ENCODE measurements around the gene C10orf88. TPM values are rescaled to one million over a fixed set of nuclear protein-coding genes. Genes with fewer than 3 reads are reported as not detected.
A peak's percentile ranks its signal among the peaks of the same experiment; 100 is the strongest.

The C10orf88 gene, protein sequence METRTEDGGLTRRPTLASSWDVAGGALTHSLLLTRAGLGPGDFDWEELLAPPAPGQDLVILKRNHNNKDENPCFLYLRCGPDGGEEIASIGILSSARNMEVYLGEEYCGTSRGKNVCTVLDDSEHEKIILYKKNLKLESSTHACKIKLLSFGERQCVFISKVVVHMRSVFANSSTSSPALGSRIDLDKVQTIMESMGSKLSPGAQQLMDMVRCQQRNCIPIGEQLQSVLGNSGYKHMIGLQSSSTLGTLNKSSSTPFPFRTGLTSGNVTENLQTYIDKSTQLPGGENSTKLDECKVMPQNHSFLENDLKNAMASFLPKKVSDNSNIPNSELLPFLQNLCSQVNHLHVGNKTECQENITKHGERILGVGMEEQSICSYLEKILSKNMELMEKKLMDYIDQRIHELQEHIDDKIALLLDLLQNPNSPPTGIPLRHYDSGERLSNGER
- total RNA-seq (2016; rRNA removed; fragmentation: Illumina TruSeq; extraction: Trizol), result 11.8 and 13.4 TPM in 2 replicates
- total RNA-seq (2016; cell fraction: cytosol; rRNA removed; fragmentation: Illumina TruSeq; extraction: Trizol; ENCODE audit: low read depth), result 2.0 and 2.5 TPM in 2 replicates
- 12.1 and 15.6 TPM in 2 replicates for total RNA-seq (2016; cell fraction: insoluble cytoplasmic fraction; rRNA removed; fragmentation: Illumina TruSeq; extraction: Trizol)
- 3.4 and 5.7 TPM in 2 replicates for total RNA-seq (2016; cell fraction: membrane; rRNA removed; fragmentation: Illumina TruSeq; extraction: Trizol)
- 11.3 and 14.0 TPM in 2 replicates for total RNA-seq (2016; cell fraction: nucleus; rRNA removed; fragmentation: Illumina TruSeq; extraction: Trizol)
- polyA plus RNA-seq (2011; rRNA removed), result 4.2 and 4.6 TPM in 2 replicates
- polyA plus RNA-seq (2011; cell fraction: cytosol; rRNA removed), result 1.3 and 2.2 TPM in 2 replicates
- 2.0 and 3.8 TPM in 2 replicates for polyA plus RNA-seq (2011; cell fraction: nucleus; rRNA removed)
- 7.5 and 9.2 TPM in 2 replicates for polyA plus RNA-seq (2012)
- polyA plus RNA-seq (2016; cell fraction: cytosol; fragmentation: Illumina TruSeq; extraction: Trizol; ENCODE audit: low read depth), result 1.0 and 1.2 TPM in 2 replicates
- polyA plus RNA-seq (2016; cell fraction: insoluble cytoplasmic fraction; fragmentation: Illumina TruSeq; extraction: Trizol; ENCODE audit: low read depth), result 13.4 and 13.5 TPM in 2 replicates
- 1.5 and 2.2 TPM in 2 replicates for polyA plus RNA-seq (2016; cell fraction: membrane; fragmentation: Illumina TruSeq; extraction: Trizol; ENCODE audit: low read depth)
- polyA plus RNA-seq (2016; cell fraction: nucleus; fragmentation: Illumina TruSeq; extraction: Trizol; ENCODE audit: insufficient read depth, low read depth), result 20.3 and 21.5 TPM in 2 replicates
- 1.4 and 2.6 TPM in 2 replicates for polyA minus RNA-seq (2011; rRNA and poly(A)+ RNA removed; ENCODE audit: low replicate concordance)
- polyA minus RNA-seq (2011; cell fraction: cytosol; rRNA and poly(A)+ RNA removed), result 6.1 and 8.5 TPM in 2 replicates
- polyA minus RNA-seq (2011; cell fraction: nucleus; rRNA and poly(A)+ RNA removed), result 12.0 and 14.7 TPM in 2 replicates
- percentile 81 among the genes with signal in this experiment for Bru-seq, nascent RNA
- BruChase-seq, experiment 1, labeled RNA remaining after a 6-hour chase, result percentile 72 among the genes with signal in this experiment
- percentile 77 among the genes with signal in this experiment for BruChase-seq, experiment 2, labeled RNA remaining after a 2-hour chase
- long read RNA-seq, experiment 1, transcript C10orf88-204 (6 exons, 2,482 nt), result major isoform, 5 of 10 reads
- long read RNA-seq, experiment 1, partial matches to known transcripts, result 2 of 10 reads
- long read RNA-seq, experiment 1, other reads (novel, unspliced or antisense), result 2 of 10 reads
- long read RNA-seq, experiment 2, partial matches to known transcripts, result 1 of 13 reads
- long read RNA-seq, experiment 2, other reads (novel, unspliced or antisense), result 10 of 13 reads

DNA sequence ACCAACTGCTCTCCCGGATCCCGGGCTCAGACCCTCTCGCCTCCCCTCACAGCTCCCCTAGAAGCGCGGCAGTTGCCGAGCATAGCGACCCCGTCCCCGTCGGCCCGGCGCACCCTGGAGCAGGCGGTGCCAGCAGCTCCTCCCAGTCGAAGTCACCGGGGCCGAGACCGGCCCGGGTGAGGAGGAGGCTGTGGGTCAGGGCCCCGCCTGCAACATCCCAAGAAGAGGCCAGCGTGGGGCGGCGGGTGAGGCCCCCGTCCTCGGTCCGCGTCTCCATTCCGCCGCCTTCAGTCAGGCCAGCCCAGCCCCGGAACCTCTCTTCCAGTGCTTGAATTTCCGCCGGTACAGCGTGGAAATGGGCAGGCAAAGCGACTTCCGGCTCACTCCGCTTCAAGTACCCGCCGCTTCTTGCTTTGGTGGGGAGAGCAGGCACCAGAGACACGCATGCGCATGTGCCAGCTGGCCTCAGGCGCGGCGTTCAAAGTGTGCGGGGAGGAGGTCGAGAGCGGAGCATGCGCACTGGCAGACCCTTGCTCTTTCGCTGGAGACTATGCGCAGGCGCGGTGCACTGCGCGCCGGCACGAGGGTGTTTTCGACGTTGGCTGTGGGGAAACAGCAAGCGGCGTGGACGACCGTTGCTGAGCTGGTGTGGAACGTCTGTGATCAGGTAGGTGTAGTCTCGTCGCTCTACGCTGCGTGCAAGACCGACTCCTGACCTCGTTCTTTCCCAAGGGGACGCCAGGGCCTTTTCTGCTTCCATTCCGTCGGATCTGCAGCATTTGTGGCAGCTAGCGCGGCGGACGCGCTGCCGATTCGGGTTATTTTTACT is at the start of gene C10orf88:
C10orf88 (minus strand) TSS at position 326 of the 829 bp plus-strand sequence; CDS start at position 277, 49 bp downstream.
- peak within 1 kb of the TSS; percentile 86 for H3K9ac ChIP-seq (ENCODE audit: insufficient read depth, low read depth, low read length)
- H3K4me2 ChIP-seq (ENCODE audit: low read depth, low read length), result peak within 1 kb of the TSS; percentile 87
- peaks cover 7% of the 10 kb centered on the region for H3K79me2 ChIP-seq (ENCODE audit: insufficient read depth, low read length)
- FAIRE-seq (peak; percentile 28), ATAC-seq (peak; percentile 99), DNase-seq (ENCODE audit: low spot score) (peak; percentile 96)
- no peaks in the 10 kb centered on the region for H3K36me3 ChIP-seq (replicated peaks in 1 of 2; ENCODE audit: control insufficient read depth in 1 of 2, insufficient read depth in 2 of 2, low read length in 2 of 2)
- ChIA-PET CTCF (ENCODE audit: low intra/inter-chr PET ratio, low total read pairs) (no interaction called here), POLR2A (interaction anchor here (0.6 to 1.4 kb wide), 6 partner anchors 26 to 1499 kb away, joined by 3 to 10 read pairs (median 4); partner anchors contain the start of genes ACADSB, BUB3, IKZF5 and PSTK)
- peak within 1 kb of the TSS; percentile 62 for H2AFZ ChIP-seq (ENCODE audit: low read length)
- no peaks in the 10 kb centered on the region for H4K20me1 ChIP-seq (ENCODE audit: insufficient read depth, low read length)
- H3K27ac ChIP-seq (ENCODE audit: extremely low read length, insufficient read depth, low read length), result peak within 1 kb of the TSS; percentile 81
- peaks cover 48% of the 10 kb centered on the region for H3K4me1 ChIP-seq (ENCODE audit: insufficient read depth, low read length)
- H3K9me3 ChIP-seq (ENCODE audit: low read length), result no peaks in the 10 kb centered on the region
- no peaks in the 10 kb centered on the region; a peak in 1 of 5 replicates for H3K27me3 ChIP-seq (ENCODE audit: control insufficient read depth in 1 of 2, insufficient read depth in 2 of 2, low read length in 2 of 2)
- intact Hi-C loops (cut with micrococcal nuclease; ENCODE audit: unreplicated experiment) (no loop called here), in situ Hi-C loops (cut with HindIII; ENCODE audit: extremely low pct_ligation_motif_present, low pct_unique_long_range_greater_than_20kb) (no loop called here)
- WGBS (ENCODE audit: low lambda C conversion rate), result 30% methylated on average over 49 of the region's 77 CpGs
- peak within 1 kb of the TSS; percentile 70 to 92 (median 79) for H3K4me3 ChIP-seq (replicated peaks in 1 of 3; ENCODE audit: insufficient read depth in 1 of 3, low read depth in 2 of 3, low read length in 3 of 3)
- no TSS peak for BruUV-seq (replicated peaks)
- no peak; the same call in 1 of the 2 replicates for TF ChIP-seq ZNF460 (CRISPR knock-in tag; IDR thresholded peaks at IDR 0.05; ENCODE audit: borderline replicate concordance)
- peak; percentile 51; the same call in 1 of the 2 replicates for TF ChIP-seq SP2 (CRISPR knock-in tag; IDR thresholded peaks at IDR 0.05)
- no peak for TF ChIP-seq AGO2 (optimal IDR thresholded peaks at IDR 0.05; ENCODE audit: low read depth, low read length)
- TF ChIP-seq NR2C2 (CRISPR knock-in tag; IDR thresholded peaks at IDR 0.05; ENCODE audit: borderline replicate concordance), result peak; percentile 87
- TF ChIP-seq CENPX (CRISPR knock-in tag; IDR thresholded peaks at IDR 0.05), result no peak
- peak; percentile 42; the same call in 1 of the 2 replicates for TF ChIP-seq CENPT (CRISPR knock-in tag; IDR thresholded peaks at IDR 0.05; ENCODE audit: low read depth)
- TF ChIP-seq ZNF660 (CRISPR knock-in tag; IDR thresholded peaks at IDR 0.05; ENCODE audit: borderline replicate concordance, low read depth), result no peak
- TF ChIP-seq, protein P1, sequence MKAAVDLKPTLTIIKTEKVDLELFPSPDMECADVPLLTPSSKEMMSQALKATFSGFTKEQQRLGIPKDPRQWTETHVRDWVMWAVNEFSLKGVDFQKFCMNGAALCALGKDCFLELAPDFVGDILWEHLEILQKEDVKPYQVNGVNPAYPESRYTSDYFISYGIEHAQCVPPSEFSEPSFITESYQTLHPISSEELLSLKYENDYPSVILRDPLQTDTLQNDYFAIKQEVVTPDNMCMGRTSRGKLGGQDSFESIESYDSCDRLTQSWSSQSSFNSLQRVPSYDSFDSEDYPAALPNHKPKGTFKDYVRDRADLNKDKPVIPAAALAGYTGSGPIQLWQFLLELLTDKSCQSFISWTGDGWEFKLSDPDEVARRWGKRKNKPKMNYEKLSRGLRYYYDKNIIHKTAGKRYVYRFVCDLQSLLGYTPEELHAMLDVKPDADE (CRISPR knock-in tag; IDR thresholded peaks at IDR 0.05), result peak; percentile 76; the same call in 1 of the 2 replicates
- TF ChIP-seq, protein P2, sequence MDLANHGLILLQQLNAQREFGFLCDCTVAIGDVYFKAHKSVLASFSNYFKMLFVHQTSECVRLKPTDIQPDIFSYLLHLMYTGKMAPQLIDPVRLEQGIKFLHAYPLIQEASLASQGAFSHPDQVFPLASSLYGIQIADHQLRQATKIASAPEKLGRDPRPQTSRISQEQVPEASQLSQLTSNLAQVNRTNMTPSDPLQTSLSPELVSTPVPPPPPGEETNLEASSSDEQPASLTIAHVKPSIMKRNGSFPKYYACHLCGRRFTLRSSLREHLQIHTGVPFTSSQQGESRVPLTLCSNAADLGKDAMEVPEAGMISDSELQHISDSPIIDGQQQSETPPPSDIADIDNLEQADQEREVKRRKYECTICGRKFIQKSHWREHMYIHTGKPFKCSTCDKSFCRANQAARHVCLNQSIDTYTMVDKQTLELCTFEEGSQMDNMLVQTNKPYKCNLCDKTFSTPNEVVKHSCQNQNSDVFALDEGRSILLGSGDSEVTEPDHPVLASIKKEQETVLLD (CRISPR knock-in tag; IDR thresholded peaks at IDR 0.05; ENCODE audit: low read depth), result peak; percentile 71; the same call in 1 of the 2 replicates
- TF ChIP-seq ZNF292 (CRISPR knock-in tag; IDR thresholded peaks at IDR 0.05; ENCODE audit: borderline replicate concordance, low read depth), result peak; percentile 62; the same call in 1 of the 2 replicates
- TF ChIP-seq PRMT3 (CRISPR knock-in tag; IDR thresholded peaks at IDR 0.05; ENCODE audit: borderline replicate concordance, low read depth), result peak; percentile 84
- no peak; the same call in none of the 2 replicates for TF ChIP-seq ZNF430 (CRISPR knock-in tag; IDR thresholded peaks at IDR 0.05)

Measured in HepG2 (cell line).